Measurements from ENCODE around the gene SKAP1. TPM values are rescaled to one million over a fixed set of nuclear protein-coding genes. Genes with fewer than 3 reads are reported as not detected.
A peak's percentile ranks its signal among the peaks of the same experiment; 100 is the strongest.

SKAP1 gene
- total and polyA plus RNA-seq, 8 donors = 2.4 to 4.4 (median 3.2) TPM; not detected in 2

DNA sequence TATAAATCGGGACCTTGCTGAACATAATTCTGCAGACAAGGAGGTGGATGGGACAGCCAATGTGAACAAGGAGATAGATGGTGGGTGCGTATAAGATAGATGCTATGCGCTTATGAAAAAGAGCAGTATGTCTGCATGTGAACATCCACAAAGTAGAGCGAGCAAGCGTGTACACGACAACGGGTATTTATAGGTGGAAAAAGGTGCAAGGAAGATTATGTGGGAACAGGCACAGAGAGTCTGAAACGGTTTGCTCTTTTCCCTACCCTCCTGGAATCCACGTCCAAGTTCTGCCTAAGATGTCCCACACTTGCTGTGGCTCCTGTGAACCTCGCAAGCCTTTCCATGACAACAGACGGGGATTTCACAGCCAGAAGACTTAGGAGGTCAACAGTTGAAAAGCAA, 279.4 kb downstream of the SKAP1 start:
- H3K9me3 ChIP-seq = no peaks in the 10 kb centered on the region
- peaks cover 0 to 87% (median 12%) of the 10 kb centered on the region in 3 donors for H3K27me3 ChIP-seq

DNA sequence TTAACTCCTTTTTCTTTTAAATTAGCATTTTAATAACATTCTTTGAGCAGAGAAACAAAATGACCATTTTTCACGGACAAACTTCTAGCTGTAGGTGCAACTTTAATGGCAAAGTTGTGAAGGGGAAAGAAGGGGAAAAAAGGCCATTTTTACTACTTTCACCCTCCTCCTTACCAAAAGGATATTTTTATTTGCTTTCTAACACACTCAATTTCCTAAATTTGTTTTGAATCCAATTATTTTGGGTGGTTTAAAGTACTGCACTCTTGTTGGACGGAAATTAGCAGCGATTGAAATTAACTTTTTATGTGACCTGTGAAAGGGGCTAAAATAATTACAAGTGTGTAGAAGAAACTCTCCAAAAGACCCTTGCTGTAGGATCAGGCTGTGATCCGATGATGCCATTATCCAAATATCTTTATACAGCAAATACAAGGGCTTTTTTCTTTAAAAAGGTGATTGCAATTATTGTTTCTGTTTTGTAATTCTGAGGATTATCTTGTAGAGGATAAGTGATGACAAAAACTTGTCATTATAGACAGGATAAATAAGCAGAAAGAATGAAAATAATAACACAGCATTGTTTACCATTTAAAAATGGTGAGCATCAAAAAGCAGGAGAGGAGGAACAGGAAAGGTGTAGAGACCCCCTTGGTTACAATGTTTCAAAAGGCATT, 280.1 kb downstream of the SKAP1 start:
- H3K27me3 ChIP-seq = peaks cover 0 to 85% (median 12%) of the 10 kb centered on the region in 3 donors

More for the DNA sequence above, 279.4 kb downstream of the SKAP1 start:
- intact Hi-C loops (cut with DNase I; ENCODE audit: low total_unique reads) = no loop called here
- H3K36me3 ChIP-seq = no peaks in the 10 kb centered on the region
- H3K4me3 ChIP-seq = no peak overlapping the region
- H3K27ac ChIP-seq = no peak overlapping the region
- 56 to 64% (median 60%) methylated on average over 11 of the region's 11 CpGs for WGBS, 5 donors
- DNase-seq = no peak
- H3K4me1 ChIP-seq = peaks cover 0 to 12% (median 6%) of the 10 kb centered on the region in 4 donors
- TF ChIP-seq, protein P1, sequence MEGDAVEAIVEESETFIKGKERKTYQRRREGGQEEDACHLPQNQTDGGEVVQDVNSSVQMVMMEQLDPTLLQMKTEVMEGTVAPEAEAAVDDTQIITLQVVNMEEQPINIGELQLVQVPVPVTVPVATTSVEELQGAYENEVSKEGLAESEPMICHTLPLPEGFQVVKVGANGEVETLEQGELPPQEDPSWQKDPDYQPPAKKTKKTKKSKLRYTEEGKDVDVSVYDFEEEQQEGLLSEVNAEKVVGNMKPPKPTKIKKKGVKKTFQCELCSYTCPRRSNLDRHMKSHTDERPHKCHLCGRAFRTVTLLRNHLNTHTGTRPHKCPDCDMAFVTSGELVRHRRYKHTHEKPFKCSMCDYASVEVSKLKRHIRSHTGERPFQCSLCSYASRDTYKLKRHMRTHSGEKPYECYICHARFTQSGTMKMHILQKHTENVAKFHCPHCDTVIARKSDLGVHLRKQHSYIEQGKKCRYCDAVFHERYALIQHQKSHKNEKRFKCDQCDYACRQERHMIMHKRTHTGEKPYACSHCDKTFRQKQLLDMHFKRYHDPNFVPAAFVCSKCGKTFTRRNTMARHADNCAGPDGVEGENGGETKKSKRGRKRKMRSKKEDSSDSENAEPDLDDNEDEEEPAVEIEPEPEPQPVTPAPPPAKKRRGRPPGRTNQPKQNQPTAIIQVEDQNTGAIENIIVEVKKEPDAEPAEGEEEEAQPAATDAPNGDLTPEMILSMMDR (IDR thresholded peaks at IDR 0.05) = no peak
- TF ChIP-seq POLR2A (IDR thresholded peaks at IDR 0.05) = no peak
- TF ChIP-seq POLR2AphosphoS5 (IDR thresholded peaks at IDR 0.05) = no peak
- TF ChIP-seq EP300 (IDR thresholded peaks at IDR 0.05) = no peak

DNA sequence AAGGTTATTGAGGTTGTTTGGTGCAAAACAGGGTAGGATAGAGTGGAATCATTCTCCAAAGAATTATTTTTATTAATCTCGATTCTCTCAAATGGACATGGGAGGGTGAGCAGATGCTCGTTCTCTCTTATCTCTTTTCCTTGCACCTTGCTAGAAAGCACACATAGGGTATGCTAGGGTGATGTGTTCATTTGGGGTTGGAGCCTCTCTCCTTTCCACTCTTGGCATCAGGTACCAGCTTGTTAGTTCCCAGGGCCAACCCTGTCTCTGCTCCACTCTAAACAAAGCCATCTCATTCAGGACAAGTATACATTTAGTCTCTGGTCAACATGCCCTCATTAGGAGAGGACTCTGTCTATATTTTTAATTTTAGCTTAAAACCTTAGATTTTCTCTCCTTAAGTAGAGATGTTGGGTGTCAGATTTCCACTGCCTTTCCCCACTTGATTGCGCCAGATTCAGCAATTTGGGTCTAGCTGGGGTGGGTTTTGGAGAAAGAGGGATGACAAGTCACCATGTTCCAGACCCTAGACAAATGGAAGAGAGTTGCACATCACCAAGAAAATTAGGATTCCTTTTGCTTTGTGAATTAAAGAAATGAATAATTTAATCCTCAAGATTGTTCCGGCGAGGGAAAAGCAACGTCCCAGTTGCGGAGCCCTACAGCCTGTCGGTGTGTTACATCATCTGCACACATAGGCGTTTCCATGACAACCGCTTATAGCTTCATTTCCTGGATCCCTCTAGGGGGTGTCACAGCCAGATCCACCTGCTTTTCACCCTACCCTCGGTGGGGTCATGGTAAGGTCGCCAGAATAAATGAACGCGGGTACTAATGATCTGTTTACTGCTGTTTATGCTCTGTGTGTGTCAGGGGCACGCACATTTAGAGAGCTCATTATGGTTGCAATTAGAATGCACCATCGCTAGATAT, 280.9 kb downstream of the SKAP1 start:
- TF ChIP-seq, protein P1 (IDR thresholded peaks at IDR 0.05) = no peak
- TF ChIP-seq POLR2A (IDR thresholded peaks at IDR 0.05) (no peak), EP300 (IDR thresholded peaks at IDR 0.05) (no peak), POLR2AphosphoS5 (IDR thresholded peaks at IDR 0.05) (no peak)
- Histone ChIP-seq H3K36me3 (no peaks in the 10 kb centered on the region), H3K9me3 (no peaks in the 10 kb centered on the region), H3K4me1 (peaks cover 0 to 8% (median 3%) of the 10 kb centered on the region in 4 donors), H3K4me3 (no peak overlapping the region), H3K27ac (no peak overlapping the region), H3K27me3 (peaks cover 0 to 88% (median 14%) of the 10 kb centered on the region in 3 donors)
- peak in 1 of 2 donors; percentile 53 for DNase-seq
- WGBS, 5 donors = 47 to 56% (median 53%) methylated on average over 16 of the region's 16 CpGs
- intact Hi-C loops (cut with DNase I; ENCODE audit: low total_unique reads) = no loop called here

More for the DNA sequence above, 280.1 kb downstream of the SKAP1 start:
- no peak overlapping the region for H3K27ac ChIP-seq
- no peak for DNase-seq
- WGBS, 5 donors = 72 to 78% (median 77%) methylated on average over 4 of the region's 4 CpGs
- TF ChIP-seq EP300 (IDR thresholded peaks at IDR 0.05) (no peak), POLR2AphosphoS5 (IDR thresholded peaks at IDR 0.05) (no peak), POLR2A (IDR thresholded peaks at IDR 0.05) (no peak)
- TF ChIP-seq, protein P1 (IDR thresholded peaks at IDR 0.05) = no peak
- no peak overlapping the region for H3K4me3 ChIP-seq
- no peaks in the 10 kb centered on the region for H3K9me3 ChIP-seq
- intact Hi-C loops (cut with DNase I; ENCODE audit: low total_unique reads) = no loop called here
- H3K36me3 ChIP-seq = no peaks in the 10 kb centered on the region
- peaks cover 0 to 12% (median 6%) of the 10 kb centered on the region in 4 donors for H3K4me1 ChIP-seq

DNA sequence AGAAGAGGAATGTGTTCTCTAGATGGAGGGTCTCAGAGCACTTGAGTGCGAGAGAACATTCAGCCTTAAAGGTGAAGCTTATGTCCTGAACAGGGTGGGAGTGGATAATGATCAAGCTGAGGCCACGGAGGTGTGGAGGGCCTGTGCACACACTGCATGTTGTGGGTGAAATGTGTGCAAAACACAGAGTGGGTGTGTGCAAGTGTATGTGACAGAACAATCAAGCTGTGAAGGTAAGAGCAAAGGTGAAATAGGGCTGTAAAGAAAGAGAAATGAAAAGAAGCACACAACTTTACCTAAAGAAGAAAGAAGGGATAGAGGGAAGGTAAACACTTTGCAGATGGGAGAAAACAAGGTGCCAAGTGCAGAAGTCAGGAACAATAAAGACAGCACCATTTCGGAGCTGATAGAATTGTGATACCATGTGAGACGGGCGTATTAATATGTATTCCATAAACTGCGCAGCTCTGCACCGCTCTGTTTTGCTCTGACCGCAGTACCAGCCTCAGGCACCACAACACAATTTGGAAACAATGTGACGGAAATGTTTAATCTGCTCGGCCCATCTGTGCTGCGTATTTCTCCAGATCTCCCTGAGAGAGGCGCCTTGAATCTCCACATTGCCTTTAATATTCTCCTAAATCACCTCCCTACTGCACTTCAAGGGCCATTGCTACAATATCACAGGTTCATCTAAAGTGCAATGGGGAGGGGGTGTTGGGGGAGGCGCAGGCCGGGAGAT, 281.8 kb downstream of the SKAP1 start:
- Histone ChIP-seq H3K27ac (no peak overlapping the region), H3K4me3 (no peak overlapping the region), H3K9me3 (no peaks in the 10 kb centered on the region), H3K27me3 (peaks cover 0 to 92% (median 21%) of the 10 kb centered on the region in 3 donors), H3K4me1 (no peaks in the 10 kb centered on the region), H3K36me3 (no peaks in the 10 kb centered on the region)
- 72 to 77% (median 73%) methylated on average over 14 of the region's 14 CpGs for WGBS, 5 donors
- TF ChIP-seq POLR2AphosphoS5 (IDR thresholded peaks at IDR 0.05) (no peak), POLR2A (IDR thresholded peaks at IDR 0.05) (no peak), EP300 (IDR thresholded peaks at IDR 0.05) (no peak)
- TF ChIP-seq, protein P1 (IDR thresholded peaks at IDR 0.05) = no peak
- intact Hi-C loops (cut with DNase I; ENCODE audit: low total_unique reads) = no loop called here
- peak in 1 of 2 donors; percentile 37 for DNase-seq

Data from stomach (tissue), 9 donors.